Upper lobe of left lung (tissue), 6 donors: Measurements from ENCODE around the gene SLBP. TPM values are rescaled to one million over a fixed set of nuclear protein-coding genes. Genes with fewer than 3 reads are reported as not detected.

Experiments
- ATAC-seq, 2 donors: fragments of 200-7000 bp; cut with Tn5 transposase; one replicate each; pipeline ENCODE4 v1.9.1; 2022; ENCODE audit warnings: mild to moderate bottlenecking in 2 of 2, moderate library complexity in 2 of 2; ENCODE audit not compliant: low FRiP score in 2 of 2
- DNase-seq, 2 donors: peaks; one replicate each; pipeline ENCODE4 v3.0.0-alpha.2; 2019 to 2020
- H3K27ac ChIP-seq, 4 donors: fragments of 200-600 bp; sonication (generic); one replicate each; pipeline ENCODE4 v1.5.1; 2016 to 2019
- H3K27me3 ChIP-seq, 4 donors: fragments of 200-600 bp; sonication (generic); one replicate each; pipeline ENCODE4 v1.5.1; 2017 to 2019
- H3K36me3 ChIP-seq, 4 donors: fragments of 200-600 bp; sonication (generic); one replicate each; pipeline ENCODE4 v1.5.1; 2016 to 2019
- H3K4me1 ChIP-seq, 4 donors: fragments of 200-600 bp; sonication (generic); one replicate each; pipeline ENCODE4 v1.5.1; 2018 to 2019
- H3K4me3 ChIP-seq, 4 donors: fragments of 200-600 bp; sonication (generic); one replicate each; pipeline ENCODE4 v1.5.1; 2017 to 2019; ENCODE audit warnings: mild to moderate bottlenecking in 2 of 4, moderate library complexity in 1 of 4
- H3K9me3 ChIP-seq, 4 donors: fragments of 200-600 bp; sonication (generic); one replicate each; pipeline ENCODE4 v1.5.1; 2018 to 2019
- CTCF ChIP-seq, 6 experiments: fragments of 450-650 bp in 4 of 6; fragments of 200-600 bp in 2 of 6; sonication (generic) in 2 of 6; IDR thresholded peaks; one replicate each; pipeline ENCODE4 v1.5.1; 2016 to 2019; ENCODE audit warnings: antibody characterized with exemption in 6 of 6
- EP300 ChIP-seq, 4 donors: sonication (generic); formaldehyde crosslinking; IDR thresholded peaks; one replicate each; pipeline ENCODE4 v1.5.1; 2017; ENCODE audit warnings: antibody characterized with exemption in 4 of 4, control low read depth in 2 of 4
- POLR2A ChIP-seq, 4 donors: fragments of 450-650 bp; IDR thresholded peaks; one replicate each; pipeline ENCODE4 v1.5.1; 2016 to 2017; ENCODE audit warnings: antibody characterized with exemption in 4 of 4, mild to moderate bottlenecking in 2 of 4
- POLR2AphosphoS5 ChIP-seq, 2 donors: sonication (generic); formaldehyde crosslinking; IDR thresholded peaks; one replicate each; pipeline ENCODE4 v1.5.1; 2017; ENCODE audit warnings: antibody characterized with exemption in 2 of 2
- WGBS, 2 donors: methylation state at CpG; one replicate each; pipeline ENCODE4 v1.1.5; 2017 to 2018; 5-methylcytosine and 5-hydroxymethylcytosine counted together
- total RNA-seq, 6 donors: library from RNA; depleted of rRNA in 4 of 6; stranded (reverse); fragments of >200 nt in 4 of 6; gene quantifications; one replicate each; pipeline versions ENCODE4 v1.1.0 to v1.2.1, GENCODE V29; 2016 to 2021
- donor health status: DM: no; HTN: no; CAD: no; lungs with moderate emphysema.
- donor health status: DM: no; HTN: yes; CAD: no; lungs with severe emphysema.

Gene SLBP
- total RNA-seq, 6 donors from 2014 or later = 33.0 to 51.1 (median 38.0) TPM

GRCh38 chr4:1690698-1691097 is 21.4 kb downstream of the SLBP start:
- TF ChIP-seq EP300 (IDR thresholded peaks at IDR 0.05) (no peak), POLR2AphosphoS5 (IDR thresholded peaks at IDR 0.05) (no peak), CTCF (IDR thresholded peaks at IDR 0.05) (no peak), POLR2A (IDR thresholded peaks at IDR 0.05) (no peak)
- ATAC-seq (no peak), DNase-seq (no peak)
- no peak overlapping the region for H3K27ac ChIP-seq
- 93 to 96% methylated on average over 3 of the region's 3 CpGs for WGBS, 2 donors
- no peaks in the 10 kb centered on the region for H3K27me3 ChIP-seq
- no peak overlapping the region for H3K4me3 ChIP-seq
- no peaks in the 10 kb centered on the region for H3K9me3 ChIP-seq
- peaks cover 0 to 16% (median 0%) of the 10 kb centered on the region in 4 donors for H3K4me1 ChIP-seq
- H3K36me3 ChIP-seq = peaks cover 0 to 52% (median 43%) of the 10 kb centered on the region in 4 donors

- 66 to 76% methylated on average over 3 to 6 of the region's 7 CpGs for WGBS, 2 donors
- TF ChIP-seq POLR2AphosphoS5 (IDR thresholded peaks at IDR 0.05) = no peak
- TF ChIP-seq POLR2A (IDR thresholded peaks at IDR 0.05) = no peak
- Histone ChIP-seq H3K27me3 (no peaks in the 10 kb centered on the region), H3K4me1 (peaks cover 4 to 24% (median 11%) of the 10 kb centered on the region in 4 donors), H3K9me3 (no peaks in the 10 kb centered on the region), H3K4me3 (no peak overlapping the region), H3K27ac (no peak overlapping the region), H3K36me3 (peaks cover 0 to 13% (median 12%) of the 10 kb centered on the region in 4 donors)
- ATAC-seq = no peak
- DNase-seq = no peak
Measured at GRCh38 chr4:1686440-1687036, 25.6 kb downstream of the SLBP start.

GRCh38 chr4:1685235-1686150 is 26.6 kb downstream of the SLBP start:
- TF ChIP-seq EP300 (IDR thresholded peaks at IDR 0.05) = no peak
- Histone ChIP-seq H3K27me3 (no peaks in the 10 kb centered on the region), H3K4me3 (peak overlapping the region in 1 of 4 donors; percentile 86), H3K4me1 (peaks cover 4 to 24% (median 11%) of the 10 kb centered on the region in 4 donors), H3K27ac (peak overlapping the region in 3 of 4 donors; percentile 14 to 66 (median 30)), H3K9me3 (no peaks in the 10 kb centered on the region), H3K36me3 (peaks cover 0 to 3% (median 2%) of the 10 kb centered on the region in 4 donors)
- ATAC-seq = peak in 1 of 2 donors; percentile 32
- 75 to 80% methylated on average over 12 to 23 of the region's 23 CpGs for WGBS, 2 donors
- peak in 1 of 2 donors; percentile 50 for DNase-seq

- ATAC-seq (peak in 1 of 2 donors; percentile 3), DNase-seq (peak in 1 of 2 donors; percentile 100)
- TF ChIP-seq POLR2A (IDR thresholded peaks at IDR 0.05) = no peak
- no peak for TF ChIP-seq POLR2AphosphoS5 (IDR thresholded peaks at IDR 0.05)
- TF ChIP-seq CTCF (IDR thresholded peaks at IDR 0.05) = no peak
- TF ChIP-seq EP300 (IDR thresholded peaks at IDR 0.05) = no peak
Measured at GRCh38 chr4:1684506-1685234, 27.4 kb downstream of the SLBP start.

GRCh38 chr4:1683736-1684505 is 28.2 kb downstream of the SLBP start, which contains the start of gene FAM53A:
Gene FAM53A (minus strand): TSS chr4:1684313. CDS start chr4:1668741, 15,572 bp downstream.
- peak in 1 of 2 donors; percentile 95 for DNase-seq

More at GRCh38 chr4:1684506-1685234, 27.4 kb downstream of the SLBP start:
- no peaks in the 10 kb centered on the region for H3K9me3 ChIP-seq
- 50 to 54% methylated on average over 25 to 33 of the region's 66 CpGs for WGBS, 2 donors
- H3K27me3 ChIP-seq = no peaks in the 10 kb centered on the region
- H3K4me3 ChIP-seq = peak overlapping the region in 3 of 4 donors; percentile 74 to 86 (median 82)
- H3K27ac ChIP-seq = peak overlapping the region; percentile 14 to 66 (median 45)
- peaks cover 4 to 24% (median 11%) of the 10 kb centered on the region in 4 donors for H3K4me1 ChIP-seq
- no peaks in the 10 kb centered on the region for H3K36me3 ChIP-seq

More at GRCh38 chr4:1683736-1684505, 28.2 kb downstream of the SLBP start, which contains the start of gene FAM53A:
- H3K27ac ChIP-seq = peak within 1 kb of the TSS; percentile 68 to 80 (median 76)
- no peaks in the 10 kb centered on the region for H3K9me3 ChIP-seq
- no peak for TF ChIP-seq POLR2AphosphoS5 (IDR thresholded peaks at IDR 0.05)
- TF ChIP-seq POLR2A (IDR thresholded peaks at IDR 0.05) = peak in 1 of 4 donors; percentile 52
- TF ChIP-seq EP300 (IDR thresholded peaks at IDR 0.05) = no peak
- TF ChIP-seq CTCF (IDR thresholded peaks at IDR 0.05) = peak in 4 of 6 experiments; percentile 25 to 51 (median 36)
- H3K4me3 ChIP-seq = peak within 1 kb of the TSS; percentile 57 to 86 (median 78)
- H3K4me1 ChIP-seq = peaks cover 4 to 24% (median 11%) of the 10 kb centered on the region in 4 donors
- H3K36me3 ChIP-seq = no peaks in the 10 kb centered on the region
- ATAC-seq = peak; percentile 95 to 97
- WGBS, 2 donors = 0 to 8% methylated on average over 7 of the region's 118 CpGs
- no peaks in the 10 kb centered on the region for H3K27me3 ChIP-seq
